Colonic mucosa (tissue), 4 donors: ENCODE measurements around the gene OLFML2A. TPM values are rescaled to one million over a fixed set of nuclear protein-coding genes. Genes with fewer than 3 reads are reported as not detected.

Experiments
- DNase-seq: peaks from one replicate; pipeline ENCODE4 v3.0.0-alpha.2; 2020
- H3K27ac ChIP-seq: fragments of 200-600 bp; one replicate; pipeline ENCODE4 v1.8.0; 2021
- H3K27me3 ChIP-seq: fragments of 200-600 bp; one replicate; pipeline ENCODE4 v1.8.0; 2021
- H3K36me3 ChIP-seq: fragments of 200-600 bp; one replicate; pipeline ENCODE4 v1.8.0; 2021
- H3K4me1 ChIP-seq: fragments of 200-600 bp; one replicate; pipeline ENCODE4 v1.8.0; 2021; ENCODE audit warnings: mild to moderate bottlenecking
- H3K4me3 ChIP-seq: fragments of 200-600 bp; one replicate; pipeline ENCODE4 v1.8.0; 2021
- H3K9ac ChIP-seq, 2 donors: one replicate each; pipeline ENCODE4 v1.7.0; 2013; ENCODE audit warnings: control low read depth in 2 of 2, low read depth in 2 of 2, low read length in 2 of 2
- H3K9me3 ChIP-seq: fragments of 200-600 bp; one replicate; pipeline ENCODE4 v1.8.0; 2021
- CTCF ChIP-seq: fragments of 200-600 bp; IDR thresholded peaks from one replicate; pipeline ENCODE4 v1.8.0; 2022; ENCODE audit warnings: antibody characterized with exemption, mild to moderate bottlenecking
- intact Hi-C: fragments of 100-400 bp; cut with DNase I; formaldehyde crosslinking; loops from one replicate; pipeline ENCODE4 v1.14.1; 2022
- total RNA-seq, 2 donors: library from RNA; stranded (reverse); fragmentation: NEBNext Ultra II Directional in 1 of 2; extraction: Animal tissue kit (Norgen Biotek cat#: 25700) in 1 of 2; gene quantifications; one replicate each; pipeline ENCODE4 v1.2.1, GENCODE V29; 2021
- donor health status: healthy.
- donor health status: DM: no; HTN: no; CAD: no.
- donor health status: DM: no; HTN: no; CAD: no.

The OLFML2A gene
- total RNA-seq, 2 donors from 2014 or later: 2.9 to 12.1 TPM

DNA sequence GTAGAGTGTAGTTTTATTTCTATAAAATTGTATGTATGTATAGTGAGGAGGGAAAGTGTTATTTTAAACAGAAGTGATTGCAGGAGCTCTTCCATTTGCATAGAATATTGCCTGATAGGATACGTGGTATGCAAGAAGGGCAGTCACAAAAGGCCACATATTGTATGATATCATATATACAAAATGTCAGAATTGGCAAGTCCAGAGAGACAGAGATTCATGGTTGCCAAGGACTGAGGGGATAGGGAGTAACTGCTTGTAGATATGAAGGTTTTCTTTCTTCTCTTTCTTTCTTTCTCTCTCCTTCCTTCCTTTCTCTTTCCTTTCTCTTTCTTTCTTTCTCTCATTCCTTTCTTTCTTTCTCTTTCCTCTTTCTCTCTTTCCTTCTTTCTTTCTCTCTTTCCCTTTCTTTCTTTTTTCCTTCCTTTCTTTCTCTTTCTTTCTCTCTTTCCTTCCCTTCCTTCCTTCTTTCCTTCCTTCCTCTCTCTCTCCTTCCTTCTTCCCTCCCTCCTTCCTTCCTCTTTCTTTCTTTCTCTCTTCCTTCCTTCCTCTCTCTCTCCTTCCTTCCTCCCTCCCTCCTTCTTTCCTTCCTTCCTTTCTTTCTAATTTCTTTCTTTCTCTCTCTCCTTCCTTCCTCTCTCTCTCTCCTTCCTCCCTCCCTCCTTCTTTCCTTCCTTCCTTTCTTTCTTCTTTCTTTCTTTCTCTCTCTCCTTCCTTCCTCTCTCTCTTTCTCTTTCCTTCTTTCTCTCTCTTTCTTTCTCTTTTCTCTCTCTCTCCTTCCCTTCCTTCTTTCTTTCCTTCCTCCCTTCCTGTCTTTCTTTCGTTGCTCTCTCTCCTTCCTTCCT lies 51.8 kb downstream of the OLFML2A start:
- Histone ChIP-seq H3K9ac (no peak overlapping the region), H3K4me3 (no peak overlapping the region), H3K27ac (no peak overlapping the region), H3K4me1 (no peaks in the 10 kb centered on the region), H3K9me3 (no peaks in the 10 kb centered on the region), H3K36me3 (no peaks in the 10 kb centered on the region), H3K27me3 (no peaks in the 10 kb centered on the region)
- no peak for TF ChIP-seq CTCF
- intact Hi-C loops: no loop called here
- no peak for DNase-seq

DNA sequence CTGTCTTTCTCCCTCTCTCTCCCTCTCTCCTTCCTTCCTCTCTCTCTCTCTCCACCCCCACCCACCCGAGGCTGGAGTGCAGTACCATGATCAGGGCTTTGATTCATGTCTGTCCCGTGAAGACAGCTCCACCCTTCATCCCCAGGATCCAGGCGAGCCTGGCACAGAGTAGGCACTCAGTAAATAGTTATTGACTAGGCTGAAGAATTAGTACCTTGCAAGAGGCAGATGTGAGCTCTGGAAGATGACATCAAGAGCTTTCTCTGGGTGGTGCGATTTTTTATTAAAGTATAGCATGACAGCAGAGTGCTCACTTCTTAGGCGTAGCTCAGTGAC lies 52.4 kb downstream of the OLFML2A start:
- H3K27ac ChIP-seq: no peak overlapping the region
- no peak for DNase-seq
- H3K9me3 ChIP-seq: no peaks in the 10 kb centered on the region
- intact Hi-C loops: no loop called here
- H3K36me3 ChIP-seq: no peaks in the 10 kb centered on the region
- TF ChIP-seq CTCF: no peak
- H3K4me3 ChIP-seq: no peak overlapping the region
- H3K27me3 ChIP-seq: no peaks in the 10 kb centered on the region
- no peak overlapping the region for H3K9ac ChIP-seq
- H3K4me1 ChIP-seq: no peaks in the 10 kb centered on the region

- no peak overlapping the region for H3K9ac ChIP-seq
- H3K9me3 ChIP-seq: no peaks in the 10 kb centered on the region
- no peak for TF ChIP-seq CTCF
- H3K36me3 ChIP-seq: no peaks in the 10 kb centered on the region
- H3K4me1 ChIP-seq: no peaks in the 10 kb centered on the region
- no peaks in the 10 kb centered on the region for H3K27me3 ChIP-seq
- no peak for DNase-seq
- H3K27ac ChIP-seq: no peak overlapping the region
- intact Hi-C loops: no loop called here
- H3K4me3 ChIP-seq: no peak overlapping the region
These were observed 53.7 kb downstream of the OLFML2A start for GRCh38 chr9:124830593-124830992.

DNA sequence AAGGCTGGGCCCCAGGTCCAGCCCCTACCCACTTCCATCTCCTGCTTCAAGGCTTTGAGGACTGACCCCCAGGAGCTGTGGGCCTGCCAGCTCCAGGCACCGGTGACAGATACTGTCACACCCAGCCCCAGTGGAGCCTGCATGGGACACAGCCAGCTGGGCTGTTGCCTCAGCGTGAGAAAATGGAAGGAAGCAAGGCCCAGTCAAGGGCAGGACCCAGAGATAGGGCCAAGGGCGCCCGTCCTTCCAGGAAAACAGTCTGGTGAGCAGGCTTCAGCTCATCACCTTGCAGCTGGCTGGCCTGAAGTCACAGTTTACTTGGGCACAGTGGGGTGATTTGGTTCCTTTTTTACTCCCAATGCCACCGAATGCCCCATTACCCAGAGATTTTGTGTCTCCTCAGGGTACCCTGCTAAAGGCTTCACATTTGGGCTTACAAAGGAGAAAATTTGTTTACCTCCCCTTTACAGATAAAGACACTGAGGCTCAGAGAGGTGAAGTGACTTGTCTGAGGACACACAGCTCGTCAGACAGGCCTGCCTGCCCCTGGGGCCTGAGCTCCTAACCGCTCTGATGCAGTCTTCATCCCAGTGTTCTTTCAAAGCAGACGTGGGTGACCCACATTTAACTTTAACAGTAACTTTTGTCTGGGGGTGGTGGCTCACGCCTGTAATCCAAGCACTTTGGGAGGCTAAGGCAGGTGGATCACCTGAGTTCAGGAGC lies 54.9 kb downstream of the OLFML2A start:
- TF ChIP-seq CTCF: no peak
- Histone ChIP-seq H3K27ac (no peak overlapping the region), H3K9me3 (no peaks in the 10 kb centered on the region), H3K9ac (no peak overlapping the region), H3K4me1 (no peaks in the 10 kb centered on the region), H3K4me3 (no peak overlapping the region), H3K27me3 (no peaks in the 10 kb centered on the region), H3K36me3 (no peaks in the 10 kb centered on the region)
- intact Hi-C loops: no loop called here
- DNase-seq: no peak

DNA sequence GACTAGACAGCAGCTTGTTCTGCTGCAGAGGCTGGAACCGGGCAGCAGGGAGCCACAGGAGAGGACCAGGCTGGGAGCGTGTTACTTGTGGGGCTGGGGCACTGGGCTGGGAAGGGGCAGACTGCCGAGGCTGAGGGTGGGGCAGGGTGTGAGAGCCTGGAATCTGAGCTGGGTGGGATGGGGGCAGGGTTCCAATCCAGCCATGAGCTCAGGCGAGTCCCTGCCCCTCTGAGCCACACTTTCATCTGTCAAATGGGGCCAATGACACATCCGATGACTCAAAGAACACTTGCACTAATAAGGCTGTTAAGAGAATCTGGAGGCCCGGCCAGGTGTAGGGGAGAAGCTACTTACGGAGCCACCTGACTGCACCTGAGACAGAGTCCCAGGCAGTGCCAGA lies 57.7 kb downstream of the OLFML2A start:
- no peak for DNase-seq
- no peaks in the 10 kb centered on the region for H3K4me1 ChIP-seq
- no peaks in the 10 kb centered on the region for H3K36me3 ChIP-seq
- no peak for TF ChIP-seq CTCF
- no peak overlapping the region for H3K27ac ChIP-seq
- H3K27me3 ChIP-seq: no peaks in the 10 kb centered on the region
- no peak overlapping the region for H3K9ac ChIP-seq
- no peak overlapping the region for H3K4me3 ChIP-seq
- no peaks in the 10 kb centered on the region for H3K9me3 ChIP-seq
- intact Hi-C loops: no loop called here
